ENCODE results near the gene UGT2B10. TPM values are rescaled to one million over a fixed set of nuclear protein-coding genes. Genes with fewer than 3 reads are reported as not detected.

The UGT2B10 gene
- polyA plus RNA-seq, 1 experiment: not detected

DNA sequence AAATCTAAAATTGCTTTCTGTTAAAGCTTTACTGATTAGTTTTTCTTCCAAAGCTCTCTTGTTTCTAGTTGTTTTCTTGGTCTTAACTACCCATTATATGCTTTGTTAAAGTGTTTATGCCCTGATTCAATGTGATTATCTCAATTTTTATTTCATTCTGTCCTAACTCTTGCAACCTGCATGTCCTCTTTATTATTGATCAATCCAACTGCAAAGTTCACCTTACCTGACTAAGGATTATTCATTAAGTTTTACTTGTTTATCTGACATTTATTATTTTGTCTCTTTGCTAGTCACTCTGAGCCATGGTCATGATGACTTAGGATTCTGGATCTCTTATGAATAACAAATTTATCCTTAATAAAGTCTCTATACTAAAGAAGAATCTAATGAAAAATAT, 15.8 kb downstream of the UGT2B10 start:
- Histone ChIP-seq H3K27me3 (ENCODE audit: control insufficient read depth, insufficient read depth, low read length) (no peaks in the 10 kb centered on the region), H3K9me3 (ENCODE audit: control insufficient read depth, insufficient read depth, low read length) (no peaks in the 10 kb centered on the region), H3K27ac (ENCODE audit: low read depth, low read length) (no peak overlapping the region), H3K4me3 (ENCODE audit: low read depth, low read length) (no peak overlapping the region)
- ChIA-PET POLR2A (no interaction called here), CTCF (no interaction called here)
- TF ChIP-seq, protein P1, sequence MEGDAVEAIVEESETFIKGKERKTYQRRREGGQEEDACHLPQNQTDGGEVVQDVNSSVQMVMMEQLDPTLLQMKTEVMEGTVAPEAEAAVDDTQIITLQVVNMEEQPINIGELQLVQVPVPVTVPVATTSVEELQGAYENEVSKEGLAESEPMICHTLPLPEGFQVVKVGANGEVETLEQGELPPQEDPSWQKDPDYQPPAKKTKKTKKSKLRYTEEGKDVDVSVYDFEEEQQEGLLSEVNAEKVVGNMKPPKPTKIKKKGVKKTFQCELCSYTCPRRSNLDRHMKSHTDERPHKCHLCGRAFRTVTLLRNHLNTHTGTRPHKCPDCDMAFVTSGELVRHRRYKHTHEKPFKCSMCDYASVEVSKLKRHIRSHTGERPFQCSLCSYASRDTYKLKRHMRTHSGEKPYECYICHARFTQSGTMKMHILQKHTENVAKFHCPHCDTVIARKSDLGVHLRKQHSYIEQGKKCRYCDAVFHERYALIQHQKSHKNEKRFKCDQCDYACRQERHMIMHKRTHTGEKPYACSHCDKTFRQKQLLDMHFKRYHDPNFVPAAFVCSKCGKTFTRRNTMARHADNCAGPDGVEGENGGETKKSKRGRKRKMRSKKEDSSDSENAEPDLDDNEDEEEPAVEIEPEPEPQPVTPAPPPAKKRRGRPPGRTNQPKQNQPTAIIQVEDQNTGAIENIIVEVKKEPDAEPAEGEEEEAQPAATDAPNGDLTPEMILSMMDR (IDR thresholded peaks at IDR 0.05; ENCODE audit: low read depth, low read length): no peak
- no peak for DNase-seq (ENCODE audit: low read depth, low spot score)

GRCh38 chr4:68850293-68850692, 34.5 kb downstream of the UGT2B10 start:
- no peak overlapping the region for H3K27ac ChIP-seq (ENCODE audit: low read depth, low read length)
- TF ChIP-seq, protein P1 (IDR thresholded peaks at IDR 0.05; ENCODE audit: low read depth, low read length): no peak
- no peaks in the 10 kb centered on the region for H3K27me3 ChIP-seq (ENCODE audit: control insufficient read depth, insufficient read depth, low read length)
- no peak overlapping the region for H3K4me3 ChIP-seq (ENCODE audit: low read depth, low read length)
- ChIA-PET POLR2A (no interaction called here), CTCF (no interaction called here)
- H3K9me3 ChIP-seq (ENCODE audit: control insufficient read depth, insufficient read depth, low read length): no peaks in the 10 kb centered on the region
- DNase-seq (ENCODE audit: low read depth, low spot score): no peak

DNA sequence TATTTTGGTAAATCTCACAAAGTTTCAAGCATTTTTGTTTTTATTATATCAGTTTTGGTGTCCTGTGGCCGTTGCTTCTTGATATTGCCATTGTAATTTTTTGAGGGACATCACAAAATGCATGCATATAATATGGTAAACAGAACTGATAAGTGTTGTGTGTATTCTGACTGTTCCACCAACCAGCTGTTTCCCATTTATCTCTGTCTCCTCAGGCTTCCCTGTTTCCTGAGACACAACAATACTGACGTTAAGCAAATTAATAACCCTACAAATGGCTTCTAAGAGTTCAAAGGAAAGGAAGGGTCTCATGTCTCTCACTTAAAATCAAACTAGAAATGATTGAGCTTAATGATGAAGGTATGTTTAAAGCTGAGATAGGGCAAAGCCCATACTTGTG, 40.0 kb downstream of the UGT2B10 start:
- TF ChIP-seq, protein P1 (IDR thresholded peaks at IDR 0.05; ENCODE audit: low read depth, low read length): no peak

GRCh38 chr4:68858039-68858438, 42.2 kb downstream of the UGT2B10 start:
- no peaks in the 10 kb centered on the region for H3K9me3 ChIP-seq (ENCODE audit: control insufficient read depth, insufficient read depth, low read length)
- ChIA-PET POLR2A (no interaction called here), CTCF (no interaction called here)
- no peak overlapping the region for H3K4me3 ChIP-seq (ENCODE audit: low read depth, low read length)
- no peaks in the 10 kb centered on the region for H3K27me3 ChIP-seq (ENCODE audit: control insufficient read depth, insufficient read depth, low read length)
- no peak overlapping the region for H3K27ac ChIP-seq (ENCODE audit: low read depth, low read length)
- DNase-seq (ENCODE audit: low read depth, low spot score): no peak
- TF ChIP-seq, protein P1 (IDR thresholded peaks at IDR 0.05; ENCODE audit: low read depth, low read length): no peak

More for the DNA sequence above, 40.0 kb downstream of the UGT2B10 start:
- H3K27ac ChIP-seq (ENCODE audit: low read depth, low read length): no peak overlapping the region
- H3K9me3 ChIP-seq (ENCODE audit: control insufficient read depth, insufficient read depth, low read length): no peaks in the 10 kb centered on the region
- no peaks in the 10 kb centered on the region for H3K27me3 ChIP-seq (ENCODE audit: control insufficient read depth, insufficient read depth, low read length)
- ChIA-PET CTCF (interaction anchor here (1.1 kb wide), 1 partner anchor 314 kb away, joined by 5 read pairs; no protein-coding TSS in a partner anchor), POLR2A (no interaction called here)
- no peak for DNase-seq (ENCODE audit: low read depth, low spot score)
- no peak overlapping the region for H3K4me3 ChIP-seq (ENCODE audit: low read depth, low read length)

DNA sequence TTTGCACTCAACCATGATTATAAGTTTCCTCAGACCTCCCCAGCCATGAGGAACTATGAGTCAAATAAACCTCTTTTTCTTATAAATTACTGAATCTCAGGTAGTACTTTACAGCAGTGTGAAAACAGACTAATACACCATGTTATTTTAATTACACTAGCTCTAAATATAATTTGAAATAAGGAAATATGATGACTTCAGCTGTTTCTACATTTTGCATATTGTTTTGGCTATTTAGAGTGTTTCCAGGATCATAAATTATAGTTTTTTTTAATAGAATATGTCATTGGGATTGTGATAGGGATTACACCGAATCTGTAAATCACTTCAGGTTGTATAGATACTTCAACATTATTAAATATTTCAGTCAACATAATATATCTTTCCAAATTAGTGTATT, 43.9 kb downstream of the UGT2B10 start:
- DNase-seq (ENCODE audit: low read depth, low spot score): no peak
- TF ChIP-seq, protein P1 (IDR thresholded peaks at IDR 0.05; ENCODE audit: low read depth, low read length): no peak
- Histone ChIP-seq H3K27ac (ENCODE audit: low read depth, low read length) (no peak overlapping the region), H3K27me3 (ENCODE audit: control insufficient read depth, insufficient read depth, low read length) (no peaks in the 10 kb centered on the region), H3K9me3 (ENCODE audit: control insufficient read depth, insufficient read depth, low read length) (no peaks in the 10 kb centered on the region), H3K4me3 (ENCODE audit: low read depth, low read length) (no peak overlapping the region)
- ChIA-PET POLR2A (no interaction called here), CTCF (no interaction called here)

Data from AG04450 (cell line).